WI38 (cell line): ENCODE data around the gene TEX12.
"Not testable (repeated sequence)": the region's sequence is repeated elsewhere in the genome, so short reads cannot be mapped to it uniquely, and the experiment has no call there.

Source experiments
- H3K4me3 ChIP-seq: 2 replicates; pipeline ENCODE4 v1.5.1; 2011; ENCODE audit warnings: low read depth, mild to moderate bottlenecking, control low read depth, low read length
- TF ChIP-seq, protein P1 (sequence below): IDR thresholded peaks from 2 replicates; pipeline ENCODE4 v1.5.1; 2012; ENCODE audit warnings: low read depth, mild to moderate bottlenecking, control low read depth, low read length

The TEX12 gene

DNA sequence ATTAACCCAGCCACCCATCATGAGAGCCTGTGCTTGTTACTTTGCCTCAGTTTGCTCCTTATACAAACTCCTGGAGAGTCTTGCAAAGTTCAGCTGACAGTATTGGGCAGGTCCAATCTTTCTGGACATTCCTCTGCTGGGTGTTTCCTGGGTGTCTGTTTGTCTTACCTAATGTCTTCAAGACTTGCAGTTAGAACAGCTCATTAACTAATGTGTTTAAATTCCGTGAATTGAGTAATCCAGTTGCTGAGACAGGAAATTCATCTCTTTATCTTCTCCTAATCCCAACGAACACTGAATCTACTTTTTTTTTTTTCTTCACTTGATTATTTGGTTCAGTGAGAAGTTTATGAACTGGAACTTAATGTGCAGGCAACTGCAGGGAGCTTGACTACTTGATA lies 28.8 kb downstream of the TEX12 start:
- no peak overlapping the region for H3K4me3 ChIP-seq
- TF ChIP-seq, protein P1, sequence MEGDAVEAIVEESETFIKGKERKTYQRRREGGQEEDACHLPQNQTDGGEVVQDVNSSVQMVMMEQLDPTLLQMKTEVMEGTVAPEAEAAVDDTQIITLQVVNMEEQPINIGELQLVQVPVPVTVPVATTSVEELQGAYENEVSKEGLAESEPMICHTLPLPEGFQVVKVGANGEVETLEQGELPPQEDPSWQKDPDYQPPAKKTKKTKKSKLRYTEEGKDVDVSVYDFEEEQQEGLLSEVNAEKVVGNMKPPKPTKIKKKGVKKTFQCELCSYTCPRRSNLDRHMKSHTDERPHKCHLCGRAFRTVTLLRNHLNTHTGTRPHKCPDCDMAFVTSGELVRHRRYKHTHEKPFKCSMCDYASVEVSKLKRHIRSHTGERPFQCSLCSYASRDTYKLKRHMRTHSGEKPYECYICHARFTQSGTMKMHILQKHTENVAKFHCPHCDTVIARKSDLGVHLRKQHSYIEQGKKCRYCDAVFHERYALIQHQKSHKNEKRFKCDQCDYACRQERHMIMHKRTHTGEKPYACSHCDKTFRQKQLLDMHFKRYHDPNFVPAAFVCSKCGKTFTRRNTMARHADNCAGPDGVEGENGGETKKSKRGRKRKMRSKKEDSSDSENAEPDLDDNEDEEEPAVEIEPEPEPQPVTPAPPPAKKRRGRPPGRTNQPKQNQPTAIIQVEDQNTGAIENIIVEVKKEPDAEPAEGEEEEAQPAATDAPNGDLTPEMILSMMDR: no peak

DNA sequence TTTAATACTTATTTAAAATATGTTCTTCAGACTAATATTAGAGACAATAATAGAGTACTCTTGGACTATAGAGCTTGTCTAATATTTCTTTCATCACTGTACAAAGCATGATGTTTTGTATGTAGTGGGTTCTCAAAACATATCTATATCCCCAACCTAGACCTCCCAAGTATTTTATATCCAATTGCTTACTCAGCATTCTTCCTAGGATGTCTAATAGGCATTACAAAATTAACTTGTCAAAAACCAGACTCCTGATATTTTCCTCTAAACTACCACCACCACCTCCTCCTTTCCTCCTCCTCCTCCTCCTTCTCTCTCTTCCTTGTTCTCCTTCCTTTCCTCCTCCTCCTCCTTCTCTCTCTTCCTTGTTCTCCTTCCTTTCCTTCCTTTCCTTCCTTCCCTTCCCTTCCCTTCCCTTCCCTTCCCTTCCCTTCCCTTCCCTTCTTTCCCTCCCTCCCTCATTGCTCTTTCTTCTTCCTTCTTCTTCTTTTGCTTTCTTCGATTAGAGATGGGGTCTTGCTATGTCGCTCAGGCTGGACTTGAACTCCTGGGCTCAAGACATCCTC lies 29.4 kb downstream of the TEX12 start:
- no peak overlapping the region for H3K4me3 ChIP-seq
- TF ChIP-seq, protein P1: no peak

DNA sequence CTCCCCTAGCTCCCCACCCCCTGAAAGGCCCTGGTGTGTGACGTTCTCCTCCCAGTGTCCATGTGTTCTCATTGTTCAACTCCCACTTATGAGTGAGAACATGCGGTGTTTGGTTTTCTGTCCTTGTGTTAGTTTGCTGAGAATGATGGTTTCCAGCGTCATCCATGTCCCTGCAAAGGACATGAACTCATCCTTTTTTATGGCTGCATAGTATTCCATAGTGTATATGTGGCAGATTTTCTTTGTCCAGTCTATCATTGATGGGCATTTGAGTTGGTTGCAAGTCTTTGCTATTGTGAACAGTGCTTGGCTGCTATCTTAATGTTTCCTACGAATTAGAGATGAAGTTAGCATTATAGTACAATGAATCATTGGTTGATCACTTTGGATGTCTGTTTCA lies 31.9 kb downstream of the TEX12 start:
- not testable (repeated sequence) for H3K4me3 ChIP-seq

DNA sequence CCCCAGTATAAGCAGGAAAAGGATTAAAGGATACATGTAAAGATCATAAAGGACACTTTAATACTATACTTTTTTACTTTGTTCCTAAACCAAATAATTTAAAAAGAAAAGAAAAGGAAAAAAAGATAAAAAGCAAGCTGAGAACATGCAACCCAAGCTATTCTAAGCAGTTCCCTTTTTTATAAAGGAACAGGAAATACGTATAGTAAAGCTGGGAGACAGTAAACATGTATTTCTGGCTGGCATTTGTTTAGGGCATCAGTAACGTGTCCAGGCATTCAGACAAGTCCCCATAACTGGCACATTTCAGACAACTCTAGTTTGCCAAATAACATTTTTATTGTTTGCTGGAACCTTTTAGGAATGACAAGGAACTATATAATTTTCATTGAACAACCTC lies 33.1 kb downstream of the TEX12 start:
- TF ChIP-seq, protein P1: no peak
- no peak overlapping the region for H3K4me3 ChIP-seq

DNA sequence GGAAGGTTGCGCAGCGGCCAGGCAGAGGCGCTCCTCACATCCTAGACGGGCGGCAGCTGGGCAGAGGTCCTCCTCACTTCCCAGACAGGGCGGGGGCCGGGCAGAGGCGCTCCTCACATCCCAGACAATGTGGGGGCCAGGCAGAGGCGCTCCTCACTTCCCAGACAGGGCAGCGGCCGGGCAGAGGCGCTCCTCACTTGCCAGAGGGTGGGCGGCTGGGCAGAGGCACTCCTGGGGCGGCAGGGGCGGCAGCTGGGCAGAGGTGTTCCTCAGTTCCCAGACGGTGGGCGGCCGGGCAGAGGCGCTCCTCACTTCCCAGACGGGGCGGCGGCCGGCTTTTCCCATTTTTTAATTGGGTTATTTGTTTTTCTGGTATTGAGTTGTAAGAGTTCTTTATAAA lies 38.9 kb downstream of the TEX12 start:
- TF ChIP-seq, protein P1: no peak
- H3K4me3 ChIP-seq: no peak overlapping the region

DNA sequence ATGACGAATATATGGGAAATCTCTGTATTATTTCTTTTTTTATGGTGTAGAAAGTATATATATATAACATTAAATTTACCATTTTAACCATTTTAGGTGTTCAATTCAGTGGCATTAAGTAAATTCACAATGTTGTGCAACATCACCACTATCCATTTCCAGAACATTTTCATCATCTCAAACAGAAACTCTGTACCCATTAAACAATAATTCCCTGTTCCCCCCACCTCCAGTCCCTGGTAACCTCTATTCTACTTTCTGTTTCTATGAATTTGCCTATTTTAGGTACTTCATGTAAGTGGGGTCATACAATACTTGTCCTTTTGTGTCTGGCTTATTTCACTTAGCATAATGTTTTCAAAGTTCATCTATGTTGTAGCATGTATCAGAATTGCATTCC lies 43.7 kb downstream of the TEX12 start:
- no peak overlapping the region for H3K4me3 ChIP-seq
- TF ChIP-seq, protein P1: no peak

DNA sequence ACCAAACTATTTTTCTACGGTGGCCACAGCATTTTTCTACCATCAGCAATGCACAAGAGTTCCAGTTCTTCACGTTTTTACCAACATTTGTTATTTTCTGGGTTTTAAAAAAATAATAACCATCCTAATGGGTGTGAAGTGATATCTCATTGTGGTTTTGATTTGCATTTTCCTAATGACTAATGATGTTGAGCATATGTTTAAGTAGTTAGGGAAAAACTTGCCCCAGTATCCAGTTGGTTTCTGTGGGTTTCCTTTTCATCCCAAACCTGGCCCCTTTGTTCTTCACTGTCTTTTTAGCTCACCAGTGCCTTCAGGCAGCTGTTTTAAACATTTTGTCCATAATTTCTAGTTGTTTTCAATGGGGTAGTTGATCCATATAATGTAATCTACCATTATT lies 44.4 kb downstream of the TEX12 start:
- no peak overlapping the region for H3K4me3 ChIP-seq
- TF ChIP-seq, protein P1: no peak

DNA sequence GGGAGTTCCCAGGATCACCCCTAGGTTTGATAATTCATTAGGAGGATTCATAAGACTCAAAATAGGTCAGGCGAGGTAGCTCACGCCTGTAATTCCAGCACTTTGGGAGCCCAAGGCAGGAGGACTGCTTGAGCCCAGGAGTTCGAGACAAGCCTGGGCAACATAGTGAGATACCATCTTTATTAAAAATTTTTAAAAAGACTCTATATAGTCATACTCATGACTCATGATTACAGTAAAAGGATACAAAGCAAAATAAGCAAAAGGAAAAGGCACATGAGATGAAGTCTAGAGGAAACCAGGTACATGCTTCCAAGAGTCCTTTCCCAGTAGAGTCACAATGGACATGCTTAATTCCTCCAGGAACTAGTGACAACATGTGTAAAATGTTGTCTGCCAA lies 45.1 kb downstream of the TEX12 start:
- no peak overlapping the region for H3K4me3 ChIP-seq
- TF ChIP-seq, protein P1: no peak
